Measurements from ENCODE around the gene IST1.
"Not testable (repeated sequence)": the region's sequence is repeated elsewhere in the genome, so short reads cannot be mapped to it uniquely, and the experiment has no call there.

The IST1 gene

DNA sequence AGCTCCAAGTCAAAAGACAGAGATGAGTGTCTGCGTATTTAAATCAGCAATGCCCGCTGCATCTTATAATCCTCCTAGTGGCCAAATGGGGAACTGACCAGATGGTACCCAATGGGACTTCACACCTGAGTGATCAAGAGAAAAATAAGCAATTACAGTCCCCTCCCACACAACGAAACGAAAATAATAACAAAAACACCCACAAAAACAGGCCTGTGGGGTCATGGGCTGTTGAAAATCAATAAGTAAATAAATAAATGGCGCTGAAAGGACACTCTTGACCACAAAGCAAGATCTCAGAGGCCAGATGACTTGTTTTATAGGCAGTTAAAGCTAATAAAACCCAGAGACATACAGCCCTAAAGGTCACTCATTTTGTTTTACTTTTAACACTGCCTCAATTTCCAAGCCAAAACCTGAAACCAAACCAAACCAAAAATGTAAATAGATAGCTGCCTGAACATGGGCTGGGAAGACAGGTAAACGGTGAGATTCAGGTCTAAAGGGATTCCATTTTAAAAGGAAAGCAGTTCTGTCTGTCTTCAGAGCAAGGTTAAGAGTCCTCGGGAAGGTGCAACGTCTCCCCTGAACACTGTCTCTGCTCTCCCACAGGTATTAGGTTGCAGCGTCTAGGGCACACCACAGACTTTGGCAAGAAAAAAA is 12.7 kb upstream of the IST1 start:
- peak; percentile 78 to 80 for DNase-seq

DNA sequence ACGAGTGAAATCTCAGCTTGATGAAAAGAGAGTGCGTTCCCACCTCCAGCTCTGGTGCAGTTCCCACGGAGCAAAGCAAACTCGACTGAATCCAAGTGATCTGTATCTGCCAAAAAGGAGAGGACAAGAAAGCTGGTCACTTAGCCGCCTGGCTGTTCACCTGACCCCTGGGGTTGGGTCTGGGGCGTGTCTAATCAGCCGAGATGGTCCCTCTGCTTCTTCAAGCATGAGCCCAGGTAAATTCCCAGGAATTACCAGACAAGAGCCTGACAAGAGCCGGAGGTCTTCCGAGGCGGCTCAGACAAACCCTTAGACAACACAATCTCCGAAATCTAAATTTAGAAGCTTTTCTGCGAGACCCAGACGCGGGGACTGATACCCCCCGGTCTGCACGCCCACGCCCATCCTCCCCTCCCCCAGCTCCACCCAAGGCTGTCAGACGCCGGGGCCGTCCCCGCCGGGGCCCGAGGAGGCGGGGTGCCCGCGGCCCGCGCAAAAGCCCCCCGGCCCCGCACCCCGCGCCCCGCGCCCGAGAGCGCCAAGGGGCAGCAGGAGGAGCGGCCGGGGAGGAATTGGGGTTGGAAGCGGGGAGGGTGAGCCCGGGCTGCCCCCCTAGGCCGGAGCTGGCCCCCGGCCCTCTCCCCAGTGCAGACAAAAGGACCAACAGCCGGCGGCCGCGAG is 12.0 kb upstream of the IST1 start:
- DNase-seq, result peak; percentile 68 to 71

DNA sequence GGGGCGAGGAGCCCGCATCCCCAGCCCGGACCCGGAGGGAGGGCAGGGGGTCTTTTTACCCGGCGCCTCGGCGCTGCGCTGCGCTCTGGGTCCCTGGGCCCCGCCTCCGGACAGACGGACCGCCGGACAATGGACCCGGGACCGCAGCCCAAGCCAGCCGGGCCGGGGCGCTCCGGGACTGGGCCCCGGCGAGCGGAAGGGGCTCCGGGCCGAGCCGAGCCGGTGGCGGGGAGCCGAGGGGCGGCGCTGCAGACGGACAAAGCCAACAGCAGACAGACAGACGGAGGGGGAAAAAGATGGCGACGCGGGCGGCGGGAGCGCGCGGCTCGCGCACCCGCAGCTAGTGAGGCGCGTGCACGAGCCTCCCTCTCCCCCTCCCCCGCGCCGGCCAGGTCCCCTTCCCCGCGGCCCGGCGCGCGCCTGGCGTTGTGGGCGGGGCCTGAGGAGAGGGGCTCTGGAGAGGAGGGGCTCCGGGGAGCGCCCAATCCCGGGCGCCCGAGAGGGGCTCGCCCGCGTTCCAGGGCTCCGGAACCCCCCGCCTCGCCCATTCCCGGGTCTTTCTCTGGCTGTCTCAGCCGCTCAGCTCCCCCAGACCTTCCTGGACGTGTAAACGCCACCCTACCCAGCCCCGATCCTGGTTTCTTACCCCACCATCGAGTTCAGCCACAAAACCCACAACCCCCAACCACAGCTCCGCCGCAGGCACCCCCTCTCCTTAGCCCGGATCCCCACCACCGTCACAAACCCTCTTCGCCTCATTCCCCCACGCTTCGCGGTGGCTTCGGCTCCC is 11.3 kb upstream of the IST1 start, which contains the start of gene ZNF821:
ZNF821 (minus strand) TSS at position 334 of the 790 bp plus-strand sequence. CDS start 4,236 bp downstream, outside the sequence.
- DNase-seq, result peak; percentile 79 to 84

DNA sequence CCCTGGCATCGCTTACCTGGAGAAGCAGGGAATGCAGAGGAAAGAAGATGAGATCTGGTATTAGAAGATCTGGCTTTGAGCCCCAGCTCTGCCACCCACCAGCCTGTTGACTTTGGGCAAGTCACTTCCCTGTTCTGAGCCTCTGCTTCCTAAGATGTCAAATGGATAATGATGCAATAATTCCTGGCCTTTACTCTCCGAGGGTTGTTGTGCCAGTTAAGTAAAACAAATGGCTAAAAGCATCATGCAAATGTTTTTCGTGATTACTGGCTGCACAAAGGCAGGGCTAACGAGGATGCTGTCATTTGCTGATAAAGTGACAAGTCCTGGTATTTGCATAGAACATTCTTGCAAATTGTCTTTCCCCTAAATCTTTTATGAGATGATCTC is 10.1 kb upstream of the IST1 start:
- DNase-seq, result no peak

DNA sequence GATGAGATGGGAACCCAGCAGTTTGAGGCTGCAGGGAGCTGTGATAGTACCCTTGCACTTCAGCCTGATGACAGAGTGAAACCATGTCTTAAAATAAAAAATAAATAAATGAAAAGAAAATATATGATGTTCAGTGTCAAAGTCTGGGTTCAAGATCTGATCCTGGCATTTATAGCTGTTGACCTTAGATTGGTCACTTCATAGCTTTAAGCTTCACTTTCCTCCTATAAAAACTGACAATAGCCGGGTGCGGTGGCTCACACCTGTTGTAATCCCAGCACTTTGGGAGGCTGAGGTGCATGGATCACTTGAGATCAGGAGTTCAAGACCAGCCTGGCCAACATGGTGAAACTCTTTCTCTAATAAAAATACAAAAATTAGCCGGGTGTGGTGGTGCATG is 6.2 kb upstream of the IST1 start:
- DNase-seq, result no peak

DNA sequence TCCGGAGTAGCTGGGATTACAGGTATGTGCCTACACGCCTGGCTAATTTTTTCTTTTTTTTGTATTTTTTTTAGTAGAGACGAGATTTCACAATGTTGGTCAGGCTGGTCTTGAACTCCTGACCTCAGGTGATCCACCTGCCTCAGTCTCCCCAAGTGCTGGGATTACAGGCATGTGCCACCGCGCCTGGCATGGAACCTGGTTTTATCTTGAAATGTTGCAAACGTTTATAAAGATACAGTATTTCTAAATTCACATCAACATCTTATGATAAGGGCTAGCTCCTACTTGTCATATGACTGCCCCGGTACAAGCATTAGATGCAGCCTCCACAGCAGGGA is 1.5 kb upstream of the IST1 start:
- DNase-seq, result no peak

DNA sequence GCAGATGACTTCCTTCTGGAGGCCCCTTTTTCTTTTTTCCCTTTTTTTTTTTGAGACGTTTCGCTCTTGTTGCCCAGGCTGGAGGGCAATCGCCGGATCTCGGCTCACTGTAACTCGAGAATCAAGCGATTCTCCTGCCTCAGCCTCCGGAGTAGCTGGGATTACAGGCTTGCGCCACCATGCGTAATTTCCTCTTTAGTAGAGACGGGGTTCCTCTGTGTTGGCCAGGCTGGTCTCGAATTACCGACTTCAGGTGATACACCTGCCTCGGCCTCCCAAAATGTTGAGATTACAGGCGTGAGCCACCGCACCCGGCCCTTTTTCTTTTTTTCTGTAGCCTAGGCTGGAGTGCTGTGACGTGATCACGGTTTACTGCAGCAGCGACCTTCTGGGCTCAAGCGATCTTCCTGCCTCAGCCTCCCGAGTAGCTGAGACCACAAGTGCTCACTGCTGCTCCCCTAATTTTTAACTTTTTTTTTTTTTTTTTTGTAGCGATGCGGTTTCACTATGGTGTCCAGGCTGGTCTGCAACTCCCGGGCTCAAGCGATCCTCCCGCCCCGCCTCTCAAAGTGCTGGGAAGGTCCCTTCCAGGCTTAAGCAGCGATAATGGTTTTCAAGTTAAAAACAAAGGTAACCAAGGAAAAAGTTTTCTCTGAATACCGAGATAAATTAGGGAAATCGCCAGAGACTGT is 956 bp upstream of the IST1 start:
- peak; percentile 53 to 60 for DNase-seq

DNA sequence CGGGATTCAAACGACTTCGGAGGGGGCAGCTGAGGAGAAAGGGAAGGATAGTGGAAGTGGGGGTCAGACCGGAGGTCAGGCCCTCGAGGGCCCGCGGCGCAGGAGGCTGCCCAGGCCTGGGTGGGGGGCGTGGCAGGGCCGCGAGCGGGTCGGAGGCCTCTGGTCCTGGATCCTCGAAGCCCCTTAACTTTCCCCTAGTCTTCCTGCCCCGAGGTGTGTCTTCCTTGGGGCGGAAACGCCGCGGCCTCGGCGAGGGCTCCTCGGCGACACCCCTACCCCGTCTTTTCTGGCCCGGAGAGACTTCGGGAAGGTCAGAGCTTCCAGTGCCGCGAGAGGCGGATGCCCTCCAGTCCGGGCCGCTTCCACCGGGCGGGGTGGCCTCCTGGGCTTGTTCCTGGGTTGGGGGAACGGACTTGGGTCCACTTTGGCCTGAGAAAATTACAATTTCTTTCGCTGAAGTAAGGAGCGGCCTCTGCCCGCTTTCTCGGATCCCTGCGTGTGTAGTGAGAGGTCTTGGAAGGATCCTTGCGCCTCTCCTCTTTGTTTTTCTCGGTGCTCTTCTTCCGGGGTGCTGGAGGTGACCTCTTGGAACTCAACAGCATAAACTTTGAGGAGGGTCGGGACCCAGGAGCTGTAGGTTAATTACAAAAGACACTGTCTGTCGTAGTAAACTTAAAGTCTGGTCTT is 491 bp downstream of the IST1 start:
- no peak for DNase-seq

DNA sequence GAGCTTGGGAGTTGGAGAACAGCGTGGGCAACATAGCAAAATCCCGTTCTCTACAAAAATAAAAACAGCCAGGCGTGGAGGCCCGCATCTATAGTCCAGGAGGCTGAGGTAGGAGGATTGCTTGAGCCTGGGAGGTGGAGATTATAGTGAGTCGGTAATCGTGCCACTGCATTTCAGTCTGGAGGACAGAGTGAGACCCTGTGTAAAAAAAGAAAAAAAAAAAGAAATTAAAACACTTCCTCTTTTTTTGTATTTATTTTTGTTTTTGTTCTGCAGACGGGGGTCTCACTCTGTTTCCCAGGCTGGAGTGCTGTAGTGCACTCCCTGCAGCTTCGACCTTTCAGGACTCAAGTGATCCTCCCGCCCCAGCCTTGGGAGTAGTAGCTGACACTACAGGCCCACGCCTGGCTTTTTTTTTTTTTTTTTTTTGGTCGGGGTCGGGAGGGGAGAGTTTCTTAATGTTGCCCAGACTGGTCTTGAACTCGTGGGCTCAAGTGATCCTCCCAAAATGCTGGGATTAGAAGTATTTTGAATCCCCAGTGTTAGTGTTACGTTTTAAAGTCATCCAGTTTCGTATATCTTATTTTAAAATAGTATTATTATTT is 1.5 kb downstream of the IST1 start:
- DNase-seq, result no peak

DNA sequence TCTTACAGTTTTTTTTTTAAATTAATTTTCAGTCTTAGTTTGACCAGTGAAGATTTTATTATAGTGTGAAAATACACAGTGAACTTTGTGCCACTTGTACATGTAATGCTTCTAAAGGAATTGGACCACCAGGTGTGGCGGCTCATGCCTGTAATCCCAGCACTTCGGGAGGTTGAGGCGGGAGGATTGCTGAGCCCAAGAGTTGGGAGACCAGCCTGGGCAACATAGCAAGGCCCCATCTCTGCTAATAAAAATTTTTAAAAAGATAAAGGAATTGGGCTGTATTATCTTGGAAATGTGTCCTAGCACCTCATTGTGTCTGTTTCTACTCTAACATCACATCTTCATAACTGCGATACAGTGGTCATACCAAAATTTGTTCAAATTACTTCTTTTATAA is 3.8 kb downstream of the IST1 start:
- DNase-seq, result no peak

DNA sequence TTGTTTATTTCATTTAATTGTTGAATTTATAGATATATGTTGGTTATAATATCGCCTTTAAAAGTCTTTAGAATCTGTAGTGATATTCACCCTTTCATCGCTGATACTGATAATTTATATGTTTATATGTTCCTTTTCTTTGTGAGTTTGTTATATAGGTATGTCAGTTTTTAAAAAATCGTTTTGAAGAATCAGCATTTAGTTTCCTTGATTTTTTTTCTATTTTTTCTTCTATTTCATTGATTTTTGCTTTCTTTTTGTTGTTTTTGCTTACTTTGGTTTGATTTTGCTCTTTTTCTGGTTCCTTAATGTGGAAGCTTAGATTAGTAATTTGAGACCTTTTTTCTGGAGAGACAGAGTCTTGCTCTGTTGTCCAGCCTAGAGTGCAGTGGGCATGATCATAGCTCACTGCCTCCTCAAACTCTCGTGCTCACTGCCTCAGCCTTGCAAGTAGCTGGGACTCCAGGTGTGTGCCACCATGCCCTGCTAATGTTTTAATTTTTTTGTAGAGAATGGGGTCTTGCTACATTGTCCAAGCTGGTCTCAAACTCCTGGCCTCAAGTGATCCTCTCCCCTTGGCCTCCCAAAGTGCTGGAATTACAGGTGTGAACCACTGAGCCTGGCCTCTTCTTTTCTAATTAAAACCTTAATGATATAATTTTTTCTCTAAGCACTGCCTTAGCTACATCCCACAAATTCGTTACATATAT is 7.5 kb downstream of the IST1 start:
- no peak for DNase-seq

DNA sequence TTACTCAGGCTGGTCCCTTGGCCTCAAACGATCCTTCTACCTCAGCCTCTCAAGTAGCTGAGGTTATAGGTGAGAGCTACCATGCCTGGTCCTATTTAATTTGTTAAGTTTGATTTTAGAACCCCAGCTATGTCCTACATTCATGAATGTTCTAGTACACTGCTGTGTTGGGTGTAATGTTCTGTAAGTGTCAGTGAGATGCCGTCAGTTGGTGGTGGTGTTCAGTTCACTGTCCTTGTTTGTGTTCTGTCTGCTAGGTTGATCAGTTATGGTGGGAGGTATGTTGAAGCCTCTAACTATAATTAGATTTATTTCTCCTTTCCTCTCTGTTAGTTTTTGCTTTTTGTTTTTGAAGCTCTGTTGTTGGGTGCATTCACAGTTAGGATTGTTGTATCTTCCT is 8.3 kb downstream of the IST1 start:
- no peak for DNase-seq

DNA sequence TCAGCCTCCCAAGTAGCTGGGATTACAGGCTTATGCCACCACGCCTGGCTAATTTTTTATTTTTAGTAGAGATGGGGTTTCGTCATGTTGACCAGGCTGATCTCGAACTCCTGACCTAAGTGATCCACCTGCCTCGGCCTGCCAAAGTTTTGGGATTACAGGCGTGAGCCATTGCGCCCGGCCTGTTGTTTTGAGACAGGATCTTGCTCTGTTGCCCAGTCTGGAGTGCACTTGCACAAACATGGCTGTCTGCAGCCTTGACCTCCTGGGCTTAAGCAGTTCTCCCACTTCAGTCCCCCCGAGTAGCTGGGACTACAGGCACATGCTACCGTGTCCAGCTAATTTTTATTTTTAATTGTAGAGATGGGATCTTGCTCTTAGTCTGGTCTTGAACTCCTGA is 8.9 kb downstream of the IST1 start:
- no peak for DNase-seq

DNA sequence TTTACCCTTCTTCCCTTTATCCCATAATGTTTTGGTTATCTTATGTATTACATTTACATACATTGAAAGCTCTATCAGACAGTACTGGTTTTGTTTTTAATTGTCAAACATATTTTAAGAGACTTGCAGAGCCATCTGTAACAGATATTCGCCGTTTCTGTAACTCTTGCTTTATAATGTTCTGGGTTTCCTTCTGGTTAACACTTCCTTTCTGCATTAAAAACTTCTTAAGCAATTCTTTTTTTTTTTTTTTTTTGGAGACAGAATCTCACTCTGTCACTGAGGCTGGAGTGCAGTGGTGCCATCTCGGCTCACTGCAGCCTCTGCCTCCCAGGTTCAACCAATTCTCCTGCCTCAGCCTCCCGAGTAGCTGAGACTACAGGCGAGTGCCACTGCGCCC is 10.4 kb downstream of the IST1 start:
- DNase-seq, result not testable (repeated sequence)

DNA sequence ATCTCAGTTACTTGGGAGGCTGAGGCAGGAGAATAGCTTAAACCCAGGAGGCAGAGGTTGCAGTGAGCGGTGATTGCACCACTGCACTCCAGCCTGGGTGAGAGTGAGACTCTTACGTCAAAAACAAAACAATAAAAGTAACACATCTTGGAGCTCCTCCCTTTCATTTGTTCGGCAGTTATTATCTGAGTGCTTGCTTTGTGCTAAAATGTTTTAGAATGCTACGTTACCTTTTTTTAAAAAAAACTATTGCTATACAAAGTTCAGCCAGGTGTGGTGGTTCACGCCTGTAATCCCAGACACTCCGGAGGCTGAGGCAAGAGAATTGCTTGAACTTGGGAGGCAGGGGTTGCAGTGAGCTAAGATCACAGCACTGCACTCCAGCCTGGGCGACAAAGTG is 15.8 kb downstream of the IST1 start:
- no peak for DNase-seq

DNA sequence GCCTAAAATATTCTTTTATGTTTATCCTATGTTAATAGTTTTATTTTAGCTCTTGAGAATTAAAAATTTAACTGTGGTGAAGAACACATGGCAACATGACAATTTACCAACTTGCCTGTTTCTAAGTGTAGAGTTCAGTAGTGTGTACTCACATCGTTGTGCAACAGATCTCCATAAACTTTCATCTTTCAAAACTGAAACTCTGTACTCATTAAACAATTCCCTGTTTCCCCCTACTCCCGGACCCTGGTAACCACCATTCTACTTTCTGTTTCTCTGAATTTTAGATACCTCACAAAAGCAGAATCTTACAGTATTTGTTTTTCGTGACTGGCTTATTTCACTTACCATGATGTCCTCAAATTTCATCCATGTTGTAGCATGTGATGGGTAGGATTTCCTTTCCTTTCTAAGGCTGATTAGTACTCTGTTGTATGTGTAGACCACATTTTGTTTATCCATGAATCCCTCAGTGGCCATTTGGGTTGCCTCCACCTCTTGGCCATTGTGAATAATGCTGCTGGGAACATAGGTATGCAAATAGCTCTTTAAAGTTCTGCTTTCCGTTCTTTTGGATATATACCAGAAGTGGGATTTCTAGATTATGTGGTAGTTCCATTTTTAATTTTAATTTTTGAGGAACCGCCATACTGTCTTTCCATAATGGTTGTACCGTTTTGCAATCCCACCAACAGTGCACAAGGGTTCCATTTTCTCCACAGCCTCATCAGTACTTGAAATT is 17.4 kb downstream of the IST1 start:
- DNase-seq, result no peak

DNA sequence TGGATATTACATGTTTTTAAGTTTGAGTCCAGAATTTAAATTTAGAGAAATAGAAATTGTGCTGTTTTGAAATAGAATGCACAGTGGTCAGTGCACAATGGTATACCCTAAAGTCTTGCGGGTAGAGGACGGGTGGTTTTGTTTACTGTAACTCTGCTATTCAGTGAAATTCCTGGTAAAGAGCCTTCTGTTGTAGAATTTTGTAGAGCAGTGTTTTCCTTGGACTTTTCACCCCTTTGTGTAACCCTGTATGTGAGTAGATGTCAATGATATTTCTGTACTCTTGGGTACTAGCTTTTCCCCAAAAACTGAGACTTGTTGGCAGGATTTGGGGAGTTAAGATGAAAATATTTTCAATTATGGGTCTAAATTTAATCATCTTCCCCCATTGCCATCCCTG is 19.5 kb downstream of the IST1 start:
- no peak for DNase-seq

DNA sequence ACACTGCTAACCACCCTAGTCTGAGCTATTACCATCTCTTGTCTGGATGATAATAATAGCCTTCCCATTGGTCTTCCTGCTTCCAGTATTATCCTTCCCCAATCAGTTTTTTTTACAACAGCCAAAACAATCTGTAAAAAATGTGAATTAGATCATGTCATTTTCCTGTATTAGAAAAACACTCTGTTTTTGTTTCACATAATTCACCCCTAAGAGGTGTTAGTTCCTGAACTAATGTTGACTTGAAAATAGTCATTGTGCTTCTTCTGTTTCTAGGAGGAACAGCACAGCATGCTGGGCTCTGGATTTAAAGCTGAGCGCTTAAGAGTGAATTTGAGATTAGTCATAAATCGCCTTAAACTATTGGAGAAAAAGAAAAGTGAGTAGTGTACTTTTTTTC is 20.0 kb downstream of the IST1 start:
- DNase-seq, result peak in 1 of 2 experiments; percentile 0

DNA sequence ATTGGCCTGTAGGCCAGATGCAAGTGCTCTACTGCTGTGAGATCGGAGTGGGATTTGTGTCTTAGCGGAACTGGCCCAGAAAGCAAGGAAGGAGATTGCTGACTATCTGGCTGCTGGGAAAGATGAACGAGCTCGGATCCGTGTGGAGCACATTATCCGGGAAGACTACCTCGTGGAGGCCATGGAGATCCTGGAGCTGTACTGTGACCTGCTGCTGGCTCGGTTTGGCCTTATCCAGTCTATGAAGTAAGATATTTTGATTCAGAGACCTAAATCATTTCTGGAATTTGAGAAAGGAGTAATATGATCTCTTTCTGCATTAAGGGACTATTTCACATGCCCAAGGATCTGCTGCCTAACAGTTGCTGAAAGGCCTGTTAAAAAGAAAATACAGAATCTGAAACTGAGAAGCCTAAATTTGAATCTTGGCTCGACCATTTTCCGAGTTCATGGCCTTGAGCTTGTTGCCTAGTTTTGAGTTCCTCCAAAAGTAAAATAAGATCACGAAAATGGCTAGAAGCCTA is 21.1 kb downstream of the IST1 start:
- DNase-seq, result peak in 1 of 2 experiments; percentile 9

DNA sequence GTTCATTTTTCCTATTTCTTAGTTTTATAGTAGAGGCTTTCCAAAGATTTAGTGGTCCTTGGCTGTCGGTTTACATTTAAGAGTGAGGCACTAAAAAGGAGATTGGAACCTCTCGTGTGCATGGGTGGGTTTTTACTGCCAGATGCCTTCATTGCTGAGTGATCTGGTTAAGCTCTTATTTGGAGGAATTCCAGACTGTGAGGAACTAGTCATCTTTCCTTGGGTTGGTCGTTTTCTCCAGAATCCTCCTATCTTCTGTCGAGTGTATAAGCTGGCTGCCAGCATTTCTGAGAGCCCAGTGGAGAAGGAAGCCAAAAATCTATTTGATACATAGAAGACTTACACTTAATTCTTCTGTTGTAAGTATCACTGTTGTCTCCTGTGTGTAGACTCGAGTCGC is 22.6 kb downstream of the IST1 start:
- peak in 1 of 2 experiments; percentile 1 for DNase-seq

DNA sequence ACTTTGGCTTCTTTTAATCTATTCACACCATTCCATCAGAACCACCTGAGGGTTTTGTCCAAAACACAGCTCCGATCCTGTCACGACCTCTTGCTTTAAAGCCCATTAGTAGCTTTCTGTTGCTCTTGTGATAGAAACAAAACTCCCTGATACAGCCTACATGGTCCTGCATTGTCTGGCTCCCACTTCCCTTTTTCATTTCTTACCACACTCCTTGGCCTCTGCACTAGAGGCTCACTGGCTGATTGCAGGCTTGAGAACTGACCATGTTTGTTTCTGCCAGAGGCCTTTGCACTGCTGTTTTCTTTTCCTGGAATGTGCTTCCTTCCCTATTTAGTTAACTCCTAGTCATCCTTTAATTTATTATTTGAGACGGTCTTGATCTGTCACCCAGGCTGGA is 23.7 kb downstream of the IST1 start:
- no peak for DNase-seq
